ENCODE measurements around the gene ARFGAP2.
"Not testable (repeated sequence)": the region's sequence is repeated elsewhere in the genome, so short reads cannot be mapped to it uniquely, and the experiment has no call there.

ARFGAP2 gene

GRCh38 chr11:47127213-47127612 lies 49.5 kb downstream of the ARFGAP2 start:
- CTCF ChIA-PET: interaction anchor here (0.7 to 7.2 kb wide), 4 partner anchors 9 to 27 kb away, joined by 3 to 43 read pairs (median 6); no protein-coding TSS in a partner anchor
- TF ChIP-seq, protein P1, sequence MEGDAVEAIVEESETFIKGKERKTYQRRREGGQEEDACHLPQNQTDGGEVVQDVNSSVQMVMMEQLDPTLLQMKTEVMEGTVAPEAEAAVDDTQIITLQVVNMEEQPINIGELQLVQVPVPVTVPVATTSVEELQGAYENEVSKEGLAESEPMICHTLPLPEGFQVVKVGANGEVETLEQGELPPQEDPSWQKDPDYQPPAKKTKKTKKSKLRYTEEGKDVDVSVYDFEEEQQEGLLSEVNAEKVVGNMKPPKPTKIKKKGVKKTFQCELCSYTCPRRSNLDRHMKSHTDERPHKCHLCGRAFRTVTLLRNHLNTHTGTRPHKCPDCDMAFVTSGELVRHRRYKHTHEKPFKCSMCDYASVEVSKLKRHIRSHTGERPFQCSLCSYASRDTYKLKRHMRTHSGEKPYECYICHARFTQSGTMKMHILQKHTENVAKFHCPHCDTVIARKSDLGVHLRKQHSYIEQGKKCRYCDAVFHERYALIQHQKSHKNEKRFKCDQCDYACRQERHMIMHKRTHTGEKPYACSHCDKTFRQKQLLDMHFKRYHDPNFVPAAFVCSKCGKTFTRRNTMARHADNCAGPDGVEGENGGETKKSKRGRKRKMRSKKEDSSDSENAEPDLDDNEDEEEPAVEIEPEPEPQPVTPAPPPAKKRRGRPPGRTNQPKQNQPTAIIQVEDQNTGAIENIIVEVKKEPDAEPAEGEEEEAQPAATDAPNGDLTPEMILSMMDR (IDR thresholded peaks at IDR 0.05; ENCODE audit: control extremely low read depth, extremely low read depth, low read depth, missing control alignments): no peak
- no peak for DNase-seq (ENCODE audit: extremely low spot score)
- POLR2A ChIA-PET: no interaction called here

- TF ChIP-seq, protein P1 (IDR thresholded peaks at IDR 0.05; ENCODE audit: control extremely low read depth, extremely low read depth, low read depth, missing control alignments): no peak
- POLR2A ChIA-PET: no interaction called here
- CTCF ChIA-PET: interaction anchor here (0.7 kb wide), 1 partner anchor 104 kb away, joined by 3 read pairs; no protein-coding TSS in a partner anchor
- DNase-seq (ENCODE audit: extremely low spot score): no peak
These were observed 51.6 kb downstream of the ARFGAP2 start for GRCh38 chr11:47125083-47125482.

DNA sequence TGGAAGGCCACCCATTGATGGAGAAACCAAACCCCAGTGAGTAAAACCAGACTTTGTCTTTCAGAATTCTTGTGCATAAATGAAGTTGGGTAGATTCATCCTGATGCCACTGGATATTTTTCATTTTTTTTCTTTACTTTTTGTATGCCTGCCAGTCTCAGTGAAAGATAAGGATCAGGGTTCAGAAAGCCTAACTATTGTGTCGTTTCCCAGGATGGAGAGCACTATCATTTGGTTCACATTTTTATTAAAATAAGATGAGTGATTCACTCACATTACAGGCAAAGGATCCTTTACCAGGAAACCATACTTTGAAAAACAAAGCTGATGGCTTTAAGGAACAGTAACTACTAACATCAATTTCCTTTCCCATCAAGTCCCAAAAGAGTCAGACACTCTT lies 52.0 kb downstream of the ARFGAP2 start:
- POLR2A ChIA-PET: no interaction called here
- CTCF ChIA-PET: interaction anchor here (0.7 kb wide), 1 partner anchor 104 kb away, joined by 3 read pairs; no protein-coding TSS in a partner anchor

GRCh38 chr11:47123094-47123493 lies 53.6 kb downstream of the ARFGAP2 start:
- ChIA-PET CTCF (interaction anchor here (0.8 to 2.8 kb wide), 3 partner anchors 7 to 13 kb away, joined by 3 to 9 read pairs (median 4); no protein-coding TSS in a partner anchor), POLR2A (no interaction called here)
- TF ChIP-seq, protein P1 (IDR thresholded peaks at IDR 0.05; ENCODE audit: control extremely low read depth, extremely low read depth, low read depth, missing control alignments): no peak
- no peak for DNase-seq (ENCODE audit: extremely low spot score)

More for the DNA sequence above, 52.0 kb downstream of the ARFGAP2 start:
- TF ChIP-seq, protein P1 (IDR thresholded peaks at IDR 0.05; ENCODE audit: control extremely low read depth, extremely low read depth, low read depth, missing control alignments): no peak
- DNase-seq (ENCODE audit: extremely low spot score): no peak

DNA sequence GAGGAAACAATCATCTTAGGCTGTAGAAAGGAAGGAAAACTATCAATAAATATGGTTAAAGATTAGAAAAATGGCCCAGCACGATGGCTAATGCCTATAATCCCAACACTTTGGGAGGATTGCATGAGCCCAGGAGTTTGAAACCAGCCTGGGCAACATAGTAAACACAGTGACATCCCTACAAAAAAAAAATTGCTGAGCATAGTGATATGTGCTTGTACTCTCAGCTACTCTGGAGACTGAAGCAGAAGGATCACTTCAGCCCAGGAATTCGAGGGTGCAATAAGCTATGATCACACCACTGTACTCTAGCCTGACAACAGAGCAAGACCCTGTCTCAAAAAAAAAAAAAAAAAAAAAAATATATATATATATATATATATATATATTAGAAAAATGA lies 54.9 kb downstream of the ARFGAP2 start:
- CTCF ChIA-PET: interaction anchor here (1.6 to 2.8 kb wide), 2 partner anchors 9 to 32 kb away, joined by 9 read pairs; no protein-coding TSS in a partner anchor
- POLR2A ChIA-PET: no interaction called here
- TF ChIP-seq, protein P1 (IDR thresholded peaks at IDR 0.05; ENCODE audit: control extremely low read depth, extremely low read depth, low read depth, missing control alignments): no peak
- DNase-seq (ENCODE audit: extremely low spot score): no peak

DNA sequence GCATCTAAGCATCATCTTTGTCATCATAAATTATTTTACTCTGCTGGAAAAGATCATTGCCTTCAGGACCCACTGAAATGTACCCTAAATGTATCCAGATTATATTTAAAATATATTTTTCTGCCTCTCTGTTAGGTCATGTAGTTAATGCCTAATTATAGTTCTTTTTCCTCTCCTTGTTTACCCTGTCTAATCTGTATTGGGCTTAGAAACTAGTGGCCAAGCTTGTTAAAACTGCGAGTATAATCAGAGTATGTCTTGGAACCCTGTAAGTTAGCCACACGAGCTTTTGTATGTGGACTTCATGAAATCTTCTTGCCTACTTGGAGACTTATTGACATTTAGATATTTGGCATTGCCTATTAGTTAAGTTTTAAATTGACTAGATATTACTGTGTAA lies 55.6 kb downstream of the ARFGAP2 start:
- ChIA-PET POLR2A (no interaction called here), CTCF (interaction anchor here (1.3 to 2.8 kb wide), 3 partner anchors 9 to 63 kb away, joined by 3 to 9 read pairs (median 9); no protein-coding TSS in a partner anchor)
- no peak for DNase-seq (ENCODE audit: extremely low spot score)
- TF ChIP-seq, protein P1 (IDR thresholded peaks at IDR 0.05; ENCODE audit: control extremely low read depth, extremely low read depth, low read depth, missing control alignments): no peak

GRCh38 chr11:47118958-47119688 lies 57.6 kb downstream of the ARFGAP2 start:
- not testable (repeated sequence) for DNase-seq (ENCODE audit: extremely low spot score)
- POLR2A ChIA-PET: interaction anchor here (0.7 kb wide), 1 partner anchor 251 kb away, joined by 11 read pairs; no protein-coding TSS in a partner anchor
- CTCF ChIA-PET: interaction anchor here (1.1 to 2.1 kb wide), 2 partner anchors 98 to 199 kb away, joined by 3 to 9 read pairs; no protein-coding TSS in a partner anchor
